GM10266 (cell line): Measurements from ENCODE around the gene METTL26.

Source experiments
- DNase-seq: peaks from one replicate; pipeline ENCODE4 v3.0.0; 2012; ENCODE audit errors: extremely low spot score
- TF ChIP-seq, protein P1 (sequence below): IDR thresholded peaks from 2 replicates; pipeline ENCODE4 v1.5.1; 2012; ENCODE audit warnings: mild to moderate bottlenecking, low read depth; ENCODE audit not compliant: control insufficient read depth, insufficient read depth; ENCODE audit errors: missing control alignments

METTL26 gene

GRCh38 chr16:660459-661183 is 24.5 kb upstream of the METTL26 start:
- TF ChIP-seq, protein P1, sequence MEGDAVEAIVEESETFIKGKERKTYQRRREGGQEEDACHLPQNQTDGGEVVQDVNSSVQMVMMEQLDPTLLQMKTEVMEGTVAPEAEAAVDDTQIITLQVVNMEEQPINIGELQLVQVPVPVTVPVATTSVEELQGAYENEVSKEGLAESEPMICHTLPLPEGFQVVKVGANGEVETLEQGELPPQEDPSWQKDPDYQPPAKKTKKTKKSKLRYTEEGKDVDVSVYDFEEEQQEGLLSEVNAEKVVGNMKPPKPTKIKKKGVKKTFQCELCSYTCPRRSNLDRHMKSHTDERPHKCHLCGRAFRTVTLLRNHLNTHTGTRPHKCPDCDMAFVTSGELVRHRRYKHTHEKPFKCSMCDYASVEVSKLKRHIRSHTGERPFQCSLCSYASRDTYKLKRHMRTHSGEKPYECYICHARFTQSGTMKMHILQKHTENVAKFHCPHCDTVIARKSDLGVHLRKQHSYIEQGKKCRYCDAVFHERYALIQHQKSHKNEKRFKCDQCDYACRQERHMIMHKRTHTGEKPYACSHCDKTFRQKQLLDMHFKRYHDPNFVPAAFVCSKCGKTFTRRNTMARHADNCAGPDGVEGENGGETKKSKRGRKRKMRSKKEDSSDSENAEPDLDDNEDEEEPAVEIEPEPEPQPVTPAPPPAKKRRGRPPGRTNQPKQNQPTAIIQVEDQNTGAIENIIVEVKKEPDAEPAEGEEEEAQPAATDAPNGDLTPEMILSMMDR = peak; percentile 60
- peak; percentile 99 for DNase-seq

DNA sequence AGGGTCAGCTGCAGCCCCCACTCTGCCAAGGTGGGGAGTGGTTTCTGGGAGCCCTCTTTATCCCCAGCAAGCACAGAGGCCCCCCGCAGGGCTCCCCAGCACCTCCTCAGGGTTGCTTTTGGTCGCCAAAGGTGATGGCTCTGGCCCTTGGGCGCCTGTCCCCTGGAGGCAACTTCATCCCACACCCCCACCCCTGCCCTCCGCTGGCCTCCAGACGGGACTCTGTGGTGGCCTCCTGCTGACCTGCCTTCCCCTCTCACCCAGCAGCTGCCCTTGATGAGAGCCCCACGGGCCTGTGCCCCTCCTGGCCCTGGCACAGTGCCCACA is 24.0 kb upstream of the METTL26 start:
- TF ChIP-seq, protein P1 = no peak

DNA sequence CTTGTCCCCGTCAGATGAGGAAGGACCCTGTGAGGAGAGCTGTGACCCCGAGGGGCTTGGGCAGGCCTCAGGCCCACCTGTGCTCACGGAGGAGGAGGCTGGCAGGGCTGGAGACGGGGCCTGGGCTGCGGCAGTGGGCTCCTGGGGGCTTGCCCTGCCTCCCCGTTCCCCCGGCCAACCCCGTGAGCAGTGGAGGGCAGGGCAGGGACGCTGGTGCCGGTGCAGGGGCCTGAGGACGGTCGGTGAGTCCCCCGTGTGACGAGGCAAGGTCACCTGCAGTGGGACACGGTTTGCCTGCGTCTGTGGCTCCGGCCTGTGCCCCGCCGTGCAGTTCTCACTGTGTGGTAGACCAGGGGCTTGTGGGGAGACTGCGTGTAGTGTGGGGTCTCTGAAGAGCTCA is 23.5 kb upstream of the METTL26 start:
- no peak for DNase-seq
- TF ChIP-seq, protein P1 = no peak

More for the DNA sequence above, 24.0 kb upstream of the METTL26 start:
- no peak for DNase-seq

DNA sequence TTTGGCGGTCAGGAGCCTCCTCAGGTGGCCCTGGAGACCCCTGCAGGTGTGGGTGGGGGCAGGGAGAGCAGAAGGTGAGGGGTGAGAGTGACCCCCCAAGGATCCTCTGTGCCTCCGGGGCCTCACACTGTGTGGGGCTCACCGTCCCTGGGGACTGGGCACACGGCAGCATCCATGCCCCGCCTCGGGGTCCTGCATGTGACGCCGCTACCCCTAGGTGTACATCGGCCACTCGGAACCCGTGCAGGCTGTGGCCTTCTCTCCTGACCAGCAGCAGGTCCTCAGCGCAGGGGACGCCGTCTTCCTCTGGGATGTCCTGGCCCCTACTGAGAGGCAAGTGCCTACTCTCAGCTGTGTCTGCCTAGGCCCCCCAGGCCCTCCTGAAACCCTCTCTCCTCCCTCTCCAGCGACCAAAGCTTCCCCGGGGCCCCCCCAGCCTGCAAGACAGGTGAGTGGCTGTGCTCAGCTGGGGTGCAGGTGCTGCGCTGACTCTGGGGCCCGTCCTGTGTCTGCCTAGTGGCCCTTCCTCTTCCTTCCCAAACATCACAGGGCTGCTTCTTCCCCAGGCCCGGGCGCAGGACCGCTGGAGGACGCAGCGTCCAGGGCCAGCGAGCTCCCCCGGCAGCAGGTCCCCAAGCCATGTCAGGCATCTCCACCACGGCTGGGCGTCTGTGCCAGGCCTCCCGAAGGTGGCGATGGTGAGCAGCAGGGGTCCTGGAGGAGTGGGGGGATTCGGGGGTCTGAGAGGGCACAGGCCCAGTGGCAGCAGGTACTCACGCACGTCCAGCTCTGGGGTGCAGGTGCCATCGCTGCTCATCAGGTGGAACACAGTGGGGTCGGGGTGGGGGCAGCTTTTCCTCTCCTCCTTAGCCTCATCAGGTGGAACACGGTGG is 22.8 kb upstream of the METTL26 start:
- TF ChIP-seq, protein P1 = no peak
- DNase-seq = no peak

DNA sequence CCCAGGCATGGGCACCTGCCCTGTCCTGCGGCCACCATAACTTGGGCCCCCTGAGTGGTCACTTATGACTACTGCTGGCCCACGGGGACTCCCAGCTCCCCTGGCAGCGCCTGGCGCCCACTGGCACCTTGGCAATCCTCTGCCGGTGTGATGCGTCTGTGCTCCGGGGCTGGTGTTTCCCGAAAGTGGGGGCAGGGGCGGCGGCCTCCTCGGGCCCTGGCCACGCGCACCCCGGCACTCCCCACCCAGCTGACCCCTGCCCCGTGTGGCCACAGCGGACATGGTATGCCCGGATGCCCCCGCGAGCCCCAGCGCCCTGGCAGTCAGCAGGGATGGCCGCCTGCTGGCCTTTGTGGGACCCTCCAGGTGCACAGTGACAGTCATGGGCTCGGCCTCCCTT is 21.4 kb upstream of the METTL26 start:
- TF ChIP-seq, protein P1 = no peak

DNA sequence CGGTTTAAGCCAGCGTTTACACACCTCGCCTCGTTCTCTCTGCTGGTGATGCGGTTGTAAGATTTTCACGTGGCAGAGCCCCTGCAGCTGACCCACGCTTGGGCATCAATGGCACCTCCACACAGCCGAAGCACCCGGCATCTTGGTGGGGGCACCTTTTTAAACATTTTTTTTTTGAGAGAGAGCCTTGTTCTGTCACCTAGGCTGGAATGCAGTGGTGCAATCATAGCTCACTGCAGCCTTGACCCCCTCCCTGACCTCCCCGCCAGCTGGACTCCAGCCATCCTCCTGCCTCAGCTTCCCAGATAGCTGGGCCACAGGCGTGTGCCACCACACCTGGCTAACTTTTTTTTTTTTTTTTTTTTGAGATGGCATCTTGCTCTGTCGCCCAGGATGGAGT is 17.9 kb upstream of the METTL26 start:
- no peak for DNase-seq
- TF ChIP-seq, protein P1 = no peak

More for the DNA sequence above, 21.4 kb upstream of the METTL26 start:
- no peak for DNase-seq
